Left ventricle myocardium inferior (tissue), 1 donor: ENCODE data around the gene NUP153. TPM values are rescaled to one million over a fixed set of nuclear protein-coding genes. Genes with fewer than 3 reads are reported as not detected.
"Not testable (repeated sequence)": the region's sequence is repeated elsewhere in the genome, so short reads cannot be mapped to it uniquely, and the experiment has no call there.

Experiments used
- DNase-seq: peaks from one replicate; pipeline ENCODE4 v3.0.0-alpha.2; 2020
- H3K27ac ChIP-seq: fragments of 200-600 bp; replicated peaks from 2 replicates; pipeline ENCODE4 v1.8.0; 2021
- H3K27me3 ChIP-seq: fragments of 200-600 bp; 2 replicates; pipeline ENCODE4 v1.8.0; 2021; ENCODE audit warnings: low read depth
- H3K36me3 ChIP-seq: fragments of 200-600 bp; 2 replicates; pipeline ENCODE4 v1.8.0; 2021
- H3K4me1 ChIP-seq: fragments of 200-600 bp; 2 replicates; pipeline ENCODE4 v1.8.0; 2021
- H3K4me3 ChIP-seq: fragments of 200-600 bp; 2 replicates; pipeline ENCODE4 v1.8.0; 2021; ENCODE audit warnings: mild to moderate bottlenecking, moderate library complexity
- H3K9me3 ChIP-seq: fragments of 200-600 bp; replicated peaks from 2 replicates; pipeline ENCODE4 v1.8.0; 2021
- intact Hi-C: fragments of 100-400 bp; cut with micrococcal nuclease; formaldehyde crosslinking; loops from one replicate; pipeline ENCODE4 v1.11.0; 2022
- total RNA-seq: library from RNA; stranded (reverse); fragmentation: NEBNext Ultra II Directional; extraction: Animal tissue kit (Norgen Biotek cat#: 25700); gene quantifications from one replicate; pipeline ENCODE4 v1.2.1, GENCODE V29; 2021
- TF ChIP-seq, protein P1 (sequence below): fragments of 200-600 bp; IDR thresholded peaks from 2 replicates; pipeline ENCODE4 v1.8.0; 2021; ENCODE audit warnings: antibody characterized with exemption, mild to moderate bottlenecking, borderline replicate concordance
- donor health status: DM: no; HTN: yes; CAD: no; lungs with severe emphysema.

NUP153 gene
- total RNA-seq, 1 donor from 2014 or later, result 24.1 TPM

DNA sequence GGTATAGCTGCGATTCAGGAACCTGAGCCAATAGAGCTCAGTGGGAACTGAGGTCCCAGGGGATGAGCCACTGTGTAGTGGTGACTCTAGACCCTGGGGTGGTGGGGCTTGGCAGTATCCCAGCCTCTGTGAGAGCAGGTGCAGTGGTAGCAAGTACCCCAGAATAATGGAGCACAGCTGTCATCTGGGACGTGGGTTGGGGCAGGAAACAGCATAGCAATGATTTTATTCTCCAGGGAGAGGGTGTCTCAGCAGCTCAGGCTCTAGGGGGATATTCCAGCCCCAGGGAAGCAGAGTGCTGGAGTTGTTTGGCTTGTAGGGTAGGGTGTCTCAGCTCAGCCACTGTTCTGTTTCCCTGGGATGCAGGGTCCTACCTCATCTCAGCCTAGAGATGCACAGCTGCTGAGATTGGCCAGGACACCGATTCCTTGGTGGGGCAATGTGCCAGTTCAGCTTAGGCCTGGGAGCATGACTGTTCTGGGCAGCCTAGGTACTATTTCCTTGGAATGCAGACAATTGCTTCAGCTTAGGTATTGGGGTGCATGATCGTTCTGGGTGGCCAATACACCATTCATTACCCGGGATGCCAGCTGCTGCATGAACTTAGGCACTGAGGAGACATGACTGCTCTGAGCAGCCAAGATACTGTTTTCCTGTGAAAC, 34.0 kb upstream of the NUP153 start:
- no peak for DNase-seq
- H3K9me3 ChIP-seq, result peaks cover 30% of the 10 kb centered on the region
- H3K4me3 ChIP-seq, result no peak overlapping the region
- TF ChIP-seq, protein P1, sequence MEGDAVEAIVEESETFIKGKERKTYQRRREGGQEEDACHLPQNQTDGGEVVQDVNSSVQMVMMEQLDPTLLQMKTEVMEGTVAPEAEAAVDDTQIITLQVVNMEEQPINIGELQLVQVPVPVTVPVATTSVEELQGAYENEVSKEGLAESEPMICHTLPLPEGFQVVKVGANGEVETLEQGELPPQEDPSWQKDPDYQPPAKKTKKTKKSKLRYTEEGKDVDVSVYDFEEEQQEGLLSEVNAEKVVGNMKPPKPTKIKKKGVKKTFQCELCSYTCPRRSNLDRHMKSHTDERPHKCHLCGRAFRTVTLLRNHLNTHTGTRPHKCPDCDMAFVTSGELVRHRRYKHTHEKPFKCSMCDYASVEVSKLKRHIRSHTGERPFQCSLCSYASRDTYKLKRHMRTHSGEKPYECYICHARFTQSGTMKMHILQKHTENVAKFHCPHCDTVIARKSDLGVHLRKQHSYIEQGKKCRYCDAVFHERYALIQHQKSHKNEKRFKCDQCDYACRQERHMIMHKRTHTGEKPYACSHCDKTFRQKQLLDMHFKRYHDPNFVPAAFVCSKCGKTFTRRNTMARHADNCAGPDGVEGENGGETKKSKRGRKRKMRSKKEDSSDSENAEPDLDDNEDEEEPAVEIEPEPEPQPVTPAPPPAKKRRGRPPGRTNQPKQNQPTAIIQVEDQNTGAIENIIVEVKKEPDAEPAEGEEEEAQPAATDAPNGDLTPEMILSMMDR, result no peak
- H3K4me1 ChIP-seq, result peaks cover 7% of the 10 kb centered on the region
- no peak overlapping the region for H3K27ac ChIP-seq
- H3K27me3 ChIP-seq, result no peaks in the 10 kb centered on the region
- intact Hi-C loops, result no loop called here
- no peaks in the 10 kb centered on the region for H3K36me3 ChIP-seq

DNA sequence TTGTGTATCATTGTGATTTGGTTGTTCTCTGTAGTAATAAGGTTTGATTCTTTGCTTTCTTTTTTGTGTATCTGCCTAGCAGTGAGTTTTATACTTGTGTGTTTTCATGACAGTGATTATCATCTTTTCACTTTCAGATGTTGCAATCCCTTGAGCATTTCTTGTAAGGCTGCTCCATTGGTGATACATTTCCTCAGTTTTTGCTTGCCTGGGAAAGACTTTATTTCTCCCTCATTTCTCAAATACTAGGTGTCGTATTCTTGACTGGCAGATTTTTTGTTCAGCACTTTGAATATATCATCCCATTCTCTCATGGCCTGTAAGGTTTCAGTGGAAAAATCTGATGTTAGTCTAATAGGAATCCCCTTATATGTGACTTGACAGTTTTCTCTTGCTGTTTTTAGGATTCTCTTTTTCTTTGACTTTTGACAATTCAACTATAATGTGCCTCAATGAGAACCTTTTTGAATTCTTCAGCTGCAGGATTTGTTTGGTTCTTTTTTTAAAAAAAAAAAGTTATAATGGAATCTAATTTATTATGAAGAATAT, 31.1 kb upstream of the NUP153 start:
- H3K4me1 ChIP-seq, result peaks cover 7% of the 10 kb centered on the region
- intact Hi-C loops, result no loop called here
- DNase-seq, result no peak
- peaks cover 30% of the 10 kb centered on the region for H3K9me3 ChIP-seq
- TF ChIP-seq, protein P1, result no peak
- H3K4me3 ChIP-seq, result no peak overlapping the region
- no peaks in the 10 kb centered on the region for H3K36me3 ChIP-seq
- no peak overlapping the region for H3K27ac ChIP-seq
- H3K27me3 ChIP-seq, result no peaks in the 10 kb centered on the region

DNA sequence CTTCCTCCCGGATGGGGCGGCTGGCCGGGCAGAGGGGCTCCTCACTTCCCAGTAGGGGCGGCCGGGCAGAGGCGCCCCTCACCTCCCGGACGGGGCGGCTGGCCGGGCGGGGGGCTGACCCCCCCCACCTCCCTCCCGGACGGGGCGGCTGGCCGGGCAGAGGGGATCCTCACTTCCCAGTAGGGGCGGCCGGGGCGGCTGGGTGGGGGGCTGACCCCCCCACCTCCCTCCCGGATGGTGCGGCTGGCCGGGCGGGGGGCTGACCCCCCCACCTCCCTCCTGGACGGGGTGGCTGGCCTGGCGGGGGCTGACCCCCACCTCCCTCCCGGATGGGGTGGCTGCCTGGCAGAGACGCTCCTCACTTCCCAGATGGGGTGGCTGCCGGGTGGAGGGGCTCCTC, 28.6 kb upstream of the NUP153 start:
- DNase-seq, intact Hi-C loops, H3K27ac ChIP-seq, H3K4me1 ChIP-seq, H3K36me3 ChIP-seq, H3K27me3 ChIP-seq, H3K4me3 ChIP-seq: not testable (repeated sequence)
- H3K9me3 ChIP-seq, result peaks cover 30% of the 10 kb centered on the region

DNA sequence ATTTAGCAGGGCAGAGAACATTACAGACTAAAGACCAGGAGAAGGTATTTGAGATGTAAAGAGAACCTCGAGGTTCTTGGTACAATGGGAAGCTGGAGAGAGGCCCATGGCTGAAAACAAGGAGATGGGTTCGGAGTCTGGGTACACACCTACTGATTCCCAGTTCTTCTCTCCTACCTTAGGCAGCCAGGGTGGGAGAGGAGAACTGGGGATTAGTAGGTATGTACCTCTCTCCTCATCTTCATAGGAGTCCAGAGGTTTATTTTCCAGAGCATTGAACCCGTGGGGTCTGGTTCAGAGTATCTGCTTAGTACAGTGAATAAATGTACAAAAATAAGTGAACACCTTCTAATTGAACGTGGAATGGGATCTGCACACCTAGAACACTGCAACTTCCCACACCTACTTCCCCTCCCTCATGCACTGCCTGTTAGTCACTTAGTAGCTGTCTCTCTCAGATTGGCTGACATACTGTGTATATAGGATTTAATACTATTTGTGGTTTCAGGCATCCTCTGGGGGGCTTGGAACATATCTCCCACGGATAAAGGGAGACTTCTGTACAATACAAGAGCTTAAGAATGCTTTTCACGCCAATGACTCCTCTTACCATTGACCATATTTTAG, 23.5 kb upstream of the NUP153 start:
- Histone ChIP-seq H3K9me3 (no peaks in the 10 kb centered on the region), H3K27me3 (no peaks in the 10 kb centered on the region), H3K4me1 (peaks cover 5% of the 10 kb centered on the region), H3K27ac (no peak overlapping the region), H3K4me3 (no peak overlapping the region), H3K36me3 (no peaks in the 10 kb centered on the region)
- no peak for DNase-seq
- TF ChIP-seq, protein P1, result no peak
- intact Hi-C loops, result no loop called here

DNA sequence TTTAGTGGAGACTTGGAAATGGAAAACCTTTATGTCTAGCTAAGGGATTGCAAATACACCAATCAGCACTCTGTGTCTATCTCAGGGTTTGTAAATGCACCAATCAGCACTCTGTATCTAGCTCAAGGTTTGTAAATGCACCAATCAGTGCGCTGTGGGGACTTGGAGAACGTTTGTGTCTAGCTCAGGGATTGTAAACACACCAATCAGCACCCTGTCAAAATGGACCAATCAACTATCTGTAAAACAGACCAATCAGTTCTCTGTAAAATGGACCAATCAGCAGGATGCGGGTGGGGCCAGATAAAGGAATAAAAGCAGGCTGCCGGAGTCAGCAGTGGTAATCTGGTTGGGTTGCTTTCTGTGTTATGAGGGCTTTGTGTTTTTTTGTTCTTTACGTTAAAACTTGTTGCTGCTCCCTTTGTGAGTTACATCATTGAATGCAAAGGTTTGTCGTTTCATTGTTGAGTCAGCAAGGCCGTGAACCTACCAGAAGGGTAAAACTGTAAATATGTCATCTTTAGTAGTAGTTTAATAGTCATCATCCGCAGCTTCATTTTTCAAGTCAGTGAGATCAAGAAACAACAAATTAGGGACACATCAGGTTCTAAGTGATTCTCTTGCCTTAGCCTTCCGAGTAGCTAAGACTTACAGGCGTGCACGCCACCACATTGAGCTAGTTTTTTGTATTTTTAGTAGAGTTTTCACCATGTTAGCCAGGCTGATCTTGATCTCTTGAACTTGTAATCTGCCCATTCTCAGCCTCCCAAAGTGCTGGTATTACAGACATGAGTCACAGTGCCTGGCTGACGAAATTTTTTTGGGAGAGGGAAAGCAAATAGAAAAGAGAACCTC, 22.7 kb upstream of the NUP153 start:
- H3K4me1 ChIP-seq, result peaks cover 12% of the 10 kb centered on the region
- intact Hi-C loops, result no loop called here
- TF ChIP-seq, protein P1, result no peak
- no peaks in the 10 kb centered on the region for H3K36me3 ChIP-seq
- no peaks in the 10 kb centered on the region for H3K27me3 ChIP-seq
- no peak for DNase-seq
- H3K9me3 ChIP-seq, result no peaks in the 10 kb centered on the region
- H3K27ac ChIP-seq, result no peak overlapping the region
- no peak overlapping the region for H3K4me3 ChIP-seq
